HG02759 (cell line): ENCODE data around the gene MIOX.

Experiments
- ATAC-seq: cut with Tn5 transposase; IDR thresholded peaks from one replicate; pipeline ENCODE4 v1.9.1; 2021; ENCODE audit warnings: mild to moderate bottlenecking, moderate library complexity; ENCODE audit not compliant: unreplicated experiment

MIOX gene

GRCh38 chr22:50473088-50473487 lies 13.6 kb upstream of the MIOX start:
- no peak for ATAC-seq

- peak; percentile 2 for ATAC-seq
These were observed 12.6 kb upstream of the MIOX start for GRCh38 chr22:50473855-50474671.

GRCh38 chr22:50474710-50475651 lies 11.7 kb upstream of the MIOX start, which contains the start of gene SBF1:
Gene SBF1, minus strand, starts transcription at chr22:50475035. Its CDS starts 195 bp downstream, at chr22:50474840.
- ATAC-seq, result peak; percentile 66

GRCh38 chr22:50475652-50476002 lies 11.0 kb upstream of the MIOX start:
- ATAC-seq, result no peak

- ATAC-seq, result no peak
These were observed 9.8 kb upstream of the MIOX start for GRCh38 chr22:50476868-50477267.

GRCh38 chr22:50477923-50478322 lies 8.7 kb upstream of the MIOX start:
- no peak for ATAC-seq

- no peak for ATAC-seq
These were observed 6.9 kb upstream of the MIOX start for GRCh38 chr22:50479721-50480120.

- ATAC-seq, result no peak
These were observed 5.6 kb upstream of the MIOX start for GRCh38 chr22:50481045-50481439.

- no peak for ATAC-seq
These were observed 5.1 kb upstream of the MIOX start, which contains the start of gene ADM2 for GRCh38 chr22:50481440-50482106. Gene ADM2, plus strand, starts transcription at chr22:50481543. Its CDS starts 305 bp downstream, at chr22:50481848.

GRCh38 chr22:50482107-50483074 lies 4.3 kb upstream of the MIOX start:
- ATAC-seq, result no peak

GRCh38 chr22:50483106-50483505 lies 3.6 kb upstream of the MIOX start:
- no peak for ATAC-seq

- no peak for ATAC-seq
These were observed 3.1 kb upstream of the MIOX start for GRCh38 chr22:50483556-50483955.

GRCh38 chr22:50483977-50484853 lies 2.4 kb upstream of the MIOX start:
- no peak for ATAC-seq

GRCh38 chr22:50485221-50486131 lies 1.2 kb upstream of the MIOX start:
- no peak for ATAC-seq

- no peak for ATAC-seq
These were observed 789 bp downstream of the MIOX start for GRCh38 chr22:50487290-50488005.

- ATAC-seq, result no peak
These were observed 1.5 kb downstream of the MIOX start for GRCh38 chr22:50488006-50488677.

- ATAC-seq, result no peak
These were observed 2.2 kb downstream of the MIOX start for GRCh38 chr22:50488886-50489285.
